Tibial nerve (tissue), 4 donors: ENCODE measurements around the gene SRGAP3. TPM values are rescaled to one million over a fixed set of nuclear protein-coding genes. Genes with fewer than 3 reads are reported as not detected.

Experiments used
- DNase-seq, 2 donors: peaks; one replicate each; pipeline ENCODE4 v3.0.0-alpha.2; 2019; ENCODE audit warnings: low spot score in 2 of 2
- H3K27ac ChIP-seq, 4 donors: fragments of 200-600 bp; sonication (generic) in 3 of 4; one replicate each; pipeline ENCODE4 v1.5.1; 2017 to 2019; ENCODE audit warnings: mild to moderate bottlenecking in 1 of 4
- H3K27me3 ChIP-seq, 2 donors: fragments of 200-600 bp; sonication (generic) in 1 of 2; one replicate each; pipeline versions ENCODE4 v1.5.1 to v1.6.0; 2017 to 2019
- H3K36me3 ChIP-seq, 3 donors: fragments of 200-600 bp; sonication (generic); one replicate each; pipeline ENCODE4 v1.5.1; 2018 to 2019
- H3K4me1 ChIP-seq, 4 donors: fragments of 200-600 bp; sonication (generic) in 3 of 4; one replicate each; pipeline ENCODE4 v1.5.1; 2017 to 2019
- H3K4me3 ChIP-seq, 4 donors: fragments of 200-600 bp; sonication (generic) in 3 of 4; one replicate each; pipeline ENCODE4 v1.5.1; 2017 to 2019; ENCODE audit warnings: mild to moderate bottlenecking in 1 of 4, moderate library complexity in 1 of 4
- H3K9me3 ChIP-seq, 4 donors: fragments of 200-600 bp; sonication (generic) in 3 of 4; one replicate each; pipeline ENCODE4 v1.5.1; 2017 to 2019
- CTCF ChIP-seq, 5 experiments: fragments of 200-600 bp in 3 of 5; fragments of 450-650 bp in 2 of 5; sonication (generic) in 3 of 5; IDR thresholded peaks; one replicate each; pipeline ENCODE4 v1.5.1; 2016 to 2019; ENCODE audit warnings: antibody characterized with exemption in 5 of 5, mild to moderate bottlenecking in 3 of 5, moderate library complexity in 2 of 5
- EP300 ChIP-seq, 2 donors: sonication (generic); formaldehyde crosslinking; IDR thresholded peaks; one replicate each; pipeline ENCODE4 v1.6.1; 2017; ENCODE audit warnings: antibody characterized with exemption in 2 of 2, mild to moderate bottlenecking in 1 of 2
- POLR2A ChIP-seq, 2 donors: fragments of 450-650 bp; IDR thresholded peaks; one replicate each; pipeline ENCODE4 v1.6.1; 2017; ENCODE audit warnings: antibody characterized with exemption in 2 of 2, mild to moderate bottlenecking in 2 of 2, moderate library complexity in 2 of 2
- WGBS, 2 donors: methylation state at CpG; one replicate each; pipeline ENCODE4 v1.1.5; 2018; 5-methylcytosine and 5-hydroxymethylcytosine counted together
- total RNA-seq, 4 donors: library from RNA; depleted of rRNA; stranded (reverse); fragments of >200 nt; gene quantifications; one replicate each; pipeline ENCODE4 v1.1.0, GENCODE V29; 2016

Gene SRGAP3
- total RNA-seq, 4 donors from 2014 or later = 11.7 to 18.0 (median 15.1) TPM

GRCh38 chr3:9130345-9131305 lies 118.8 kb downstream of the SRGAP3 start:
- Histone ChIP-seq H3K27ac (no peak overlapping the region), H3K9me3 (no peaks in the 10 kb centered on the region), H3K27me3 (no peaks in the 10 kb centered on the region), H3K4me1 (peaks cover 0 to 15% (median 0%) of the 10 kb centered on the region in 4 donors), H3K36me3 (no peaks in the 10 kb centered on the region), H3K4me3 (no peak overlapping the region)
- DNase-seq = no peak
- 49 to 52% methylated on average over 8 of the region's 8 CpGs for WGBS, 2 donors
- TF ChIP-seq EP300 (IDR thresholded peaks at IDR 0.05) = no peak
- TF ChIP-seq CTCF (IDR thresholded peaks at IDR 0.05) = no peak
- no peak for TF ChIP-seq POLR2A (IDR thresholded peaks at IDR 0.05)

- 33 to 47% methylated on average over 2 of the region's 2 CpGs for WGBS, 2 donors
- no peaks in the 10 kb centered on the region for H3K9me3 ChIP-seq
- peaks cover 0 to 3% (median 0%) of the 10 kb centered on the region in 3 donors for H3K36me3 ChIP-seq
- DNase-seq = no peak
- H3K4me3 ChIP-seq = no peak overlapping the region
- no peaks in the 10 kb centered on the region for H3K27me3 ChIP-seq
- no peak overlapping the region for H3K27ac ChIP-seq
- no peak for TF ChIP-seq POLR2A (IDR thresholded peaks at IDR 0.05)
- no peak for TF ChIP-seq CTCF (IDR thresholded peaks at IDR 0.05)
- TF ChIP-seq EP300 (IDR thresholded peaks at IDR 0.05) = no peak
- H3K4me1 ChIP-seq = peaks cover 0 to 13% (median 0%) of the 10 kb centered on the region in 4 donors
Observed at GRCh38 chr3:9129365-9129764, 120.1 kb downstream of the SRGAP3 start.

GRCh38 chr3:9125278-9125951 lies 124.0 kb downstream of the SRGAP3 start:
- TF ChIP-seq POLR2A (IDR thresholded peaks at IDR 0.05) (no peak), EP300 (IDR thresholded peaks at IDR 0.05) (no peak), CTCF (IDR thresholded peaks at IDR 0.05) (no peak)
- H3K4me1 ChIP-seq = no peaks in the 10 kb centered on the region
- H3K9me3 ChIP-seq = no peaks in the 10 kb centered on the region
- peaks cover 0 to 30% (median 2%) of the 10 kb centered on the region in 3 donors for H3K36me3 ChIP-seq
- no peak for DNase-seq
- WGBS, 2 donors = 65 to 68% methylated on average over 7 of the region's 7 CpGs
- H3K27ac ChIP-seq = no peak overlapping the region
- no peak overlapping the region for H3K4me3 ChIP-seq
- H3K27me3 ChIP-seq = no peaks in the 10 kb centered on the region

GRCh38 chr3:9124730-9125129 lies 124.7 kb downstream of the SRGAP3 start:
- Histone ChIP-seq H3K4me1 (no peaks in the 10 kb centered on the region), H3K9me3 (no peaks in the 10 kb centered on the region), H3K27ac (no peak overlapping the region), H3K36me3 (peaks cover 0 to 37% (median 2%) of the 10 kb centered on the region in 3 donors), H3K27me3 (no peaks in the 10 kb centered on the region), H3K4me3 (no peak overlapping the region)
- TF ChIP-seq EP300 (IDR thresholded peaks at IDR 0.05) = no peak
- TF ChIP-seq POLR2A (IDR thresholded peaks at IDR 0.05) = no peak
- TF ChIP-seq CTCF (IDR thresholded peaks at IDR 0.05) = no peak
- 88 to 91% methylated on average over 15 of the region's 15 CpGs for WGBS, 2 donors
- DNase-seq = no peak

- no peaks in the 10 kb centered on the region for H3K4me1 ChIP-seq
- H3K27me3 ChIP-seq = no peaks in the 10 kb centered on the region
- 93% methylated on average over 4 of the region's 4 CpGs for WGBS, 2 donors
- no peak overlapping the region for H3K27ac ChIP-seq
- no peak overlapping the region for H3K4me3 ChIP-seq
- DNase-seq = no peak
- H3K9me3 ChIP-seq = no peaks in the 10 kb centered on the region
- TF ChIP-seq POLR2A (IDR thresholded peaks at IDR 0.05) (no peak), EP300 (IDR thresholded peaks at IDR 0.05) (no peak), CTCF (IDR thresholded peaks at IDR 0.05) (no peak)
- peaks cover 0 to 40% (median 2%) of the 10 kb centered on the region in 3 donors for H3K36me3 ChIP-seq
Observed at GRCh38 chr3:9123840-9124239, 125.6 kb downstream of the SRGAP3 start.
